A549 (cell line): Measurements from ENCODE around the gene IREB2. TPM values are rescaled to one million over a fixed set of nuclear protein-coding genes. Genes with fewer than 3 reads are reported as not detected.

Experiments used
- ATAC-seq, 2 experiments: fragments of 200-7000 bp in 1 of 2; fragments of >200 bp in 1 of 2; cut with Nextera tagmentation in 1 of 2; cut with Tn5 transposase in 1 of 2; 3 replicates each; pipeline versions ENCODE4 v1.8.0 to v1.9.1; 2018 to 2020; ENCODE audit warnings: mild to moderate bottlenecking in 1 of 2, moderate library complexity in 1 of 2
- CTCF ChIA-PET: fragments of 300-600 bp; sonication (Branson Sonifier 250); formaldehyde crosslinking; extraction: SDS; loops from one replicate; lab custom pipeline; 2021; ENCODE audit warnings: antibody characterized with exemption, inconsistent platforms; lab: Yijun Ruan, JAX
- POLR2A ChIA-PET: fragments of 350-600 bp; formaldehyde crosslinking; extraction: SDS; loops from one replicate; lab custom pipeline; 2021; ENCODE audit warnings: antibody characterized with exemption, inconsistent platforms; lab: Yijun Ruan, JAX
- DNase-seq, 2 experiments: peaks; one replicate each; pipeline versions ENCODE4 v3.0.0 to v3.0.0-alpha.2; 2011 to 2016; ENCODE audit warnings: low read depth in 1 of 2, low spot score in 1 of 2
- FAIRE-seq: peaks from 2 replicates; lab custom pipeline; 2011; peaks lifted over from hg19 to GRCh38; lab: Jason Lieb, UNC
- H3K27ac ChIP-seq, 2 experiments: fragments of >200 bp; sonication (Bioruptor Twin); formaldehyde crosslinking; 3 replicates each; pipeline ENCODE4 v1.5.1; 2016 to 2017
- H3K4me1 ChIP-seq: fragments of >200 bp; sonication (Bioruptor Twin); formaldehyde crosslinking; 3 replicates; pipeline ENCODE4 v1.6.1; 2016
- H3K4me2 ChIP-seq: fragments of >200 bp; sonication (Bioruptor Twin); formaldehyde crosslinking; 3 replicates; pipeline ENCODE4 v1.6.1; 2016
- H3K4me3 ChIP-seq: fragments of >200 bp; sonication (Bioruptor Twin); formaldehyde crosslinking; 3 replicates; pipeline ENCODE4 v1.5.1; 2016
- H3K9me3 ChIP-seq: fragments of >200 bp; sonication (Bioruptor Twin); formaldehyde crosslinking; 3 replicates; pipeline ENCODE4 v1.6.1; 2016
- CBX8 ChIP-seq: fragments of 200-600 bp; sonication (generic); IDR thresholded peaks from 2 replicates; pipeline ENCODE4 v1.6.1; 2016
- CEBPB ChIP-seq, 2 experiments: fragments of >200 bp in 1 of 2; sonication (Bioruptor Twin) in 1 of 2; formaldehyde crosslinking in 1 of 2; IDR thresholded peaks; 2 replicates each; pipeline ENCODE4 v1.6.1; 2012 to 2016
- EHF ChIP-seq: fragments of 250-450 bp; sonication (Bioruptor Pico); IDR thresholded peaks from 2 replicates; pipeline ENCODE4 v1.5.0; 2020; ENCODE audit warnings: mild to moderate bottlenecking
- EP300 ChIP-seq, 2 experiments: fragments of >200 bp; sonication (Bioruptor Twin); formaldehyde crosslinking; IDR thresholded peaks; 2 replicates in 1 of 2; 3 replicates in 1 of 2; pipeline ENCODE4 v1.6.1; 2016 to 2017
- HDAC2 ChIP-seq: fragments of 200-600 bp; sonication (generic); IDR thresholded peaks from 2 replicates; pipeline ENCODE4 v1.6.1; 2016
- HOXB5 ChIP-seq: fragments of 250-450 bp; sonication (Bioruptor Pico); IDR thresholded peaks from 2 replicates; pipeline ENCODE4 v1.5.0; 2020; ENCODE audit warnings: mild to moderate bottlenecking, moderate library complexity
- KDM5A ChIP-seq: fragments of 200-600 bp; sonication (generic); IDR thresholded peaks from 2 replicates; pipeline ENCODE4 v1.6.1; 2016; ENCODE audit warnings: antibody characterized with exemption, mild to moderate bottlenecking
- MAFK ChIP-seq: fragments of 450-650 bp; IDR thresholded peaks from 2 replicates; pipeline ENCODE4 v1.6.1; 2014; ENCODE audit not compliant: partially characterized antibody
- MYC ChIP-seq: IDR thresholded peaks from 2 replicates; pipeline ENCODE4 v1.6.1; 2012; ENCODE audit warnings: mild to moderate bottlenecking, inconsistent platforms, low read length, improper control_type of control experiment, borderline replicate concordance
- PHF8 ChIP-seq: fragments of 200-600 bp; sonication (generic); IDR thresholded peaks from 2 replicates; pipeline ENCODE4 v1.6.1; 2016; ENCODE audit warnings: low read depth, mild to moderate bottlenecking, antibody characterized with exemption, moderate library complexity, borderline replicate concordance
- ZFP36 ChIP-seq: fragments of 450-650 bp; IDR thresholded peaks from 2 replicates; pipeline ENCODE4 v1.6.1; 2014; ENCODE audit warnings: borderline replicate concordance; ENCODE audit not compliant: partially characterized antibody
- WGBS: methylation state at CpG from one replicate; pipeline ENCODE4 v1.1.6; 2017; ENCODE audit errors: missing lambda C conversion rate; 5-methylcytosine and 5-hydroxymethylcytosine counted together
- polyA plus RNA-seq, 4 experiments: library from polyadenylated mRNA; depleted of rRNA in 3 of 4; stranded (reverse); fragments of >200 nt; fragmentation: RNase III in 1 of 4; extraction: RNeasy Plus Mini Kit Qiagen cat#74134 plus additional on column Dnase treatment in 1 of 4; gene quantifications; 2 replicates in 3 of 4; 3 replicates in 1 of 4; pipeline ENCODE4 v1.2.3, GENCODE V29; 2011 to 2017
- TF ChIP-seq, protein P1 (sequence below): fragments of 200-600 bp; sonication (generic); IDR thresholded peaks from 2 replicates; pipeline ENCODE4 v1.6.1; 2016; ENCODE audit warnings: antibody characterized with exemption, mild to moderate bottlenecking, moderate library complexity
- TF ChIP-seq, protein P2 (sequence below): fragments of 250-450 bp; sonication (Bioruptor Pico); IDR thresholded peaks from 2 replicates; pipeline ENCODE4 v1.5.0; 2021; ENCODE audit warnings: mild to moderate bottlenecking, moderate library complexity, borderline replicate concordance
- TF ChIP-seq, protein P3 (sequence below): fragments of >200 bp; sonication (Bioruptor Twin); formaldehyde crosslinking; IDR thresholded peaks from 2 replicates; pipeline ENCODE4 v1.6.1; 2016
- TF ChIP-seq, protein P4 (sequence below): IDR thresholded peaks from 2 replicates; pipeline ENCODE4 v1.6.1; 2012; ENCODE audit warnings: low read depth, borderline replicate concordance
- TF ChIP-seq, protein P5 (sequence below): fragments of 150-350 bp; IDR thresholded peaks from 2 replicates; pipeline ENCODE4 v1.6.1; 2014; ENCODE audit warnings: low read depth, mild to moderate bottlenecking, low read length
- TF ChIP-seq, protein P6 (sequence below): fragments of 250-450 bp; sonication (Bioruptor Pico); IDR thresholded peaks from 2 replicates; pipeline ENCODE4 v1.5.0; 2020; ENCODE audit warnings: low read depth, mild to moderate bottlenecking, moderate library complexity

IREB2 gene
- polyA plus RNA-seq, 2 of the 4 experiments (the other 2 are of a cell fraction): 37.3 to 78.1 TPM

DNA sequence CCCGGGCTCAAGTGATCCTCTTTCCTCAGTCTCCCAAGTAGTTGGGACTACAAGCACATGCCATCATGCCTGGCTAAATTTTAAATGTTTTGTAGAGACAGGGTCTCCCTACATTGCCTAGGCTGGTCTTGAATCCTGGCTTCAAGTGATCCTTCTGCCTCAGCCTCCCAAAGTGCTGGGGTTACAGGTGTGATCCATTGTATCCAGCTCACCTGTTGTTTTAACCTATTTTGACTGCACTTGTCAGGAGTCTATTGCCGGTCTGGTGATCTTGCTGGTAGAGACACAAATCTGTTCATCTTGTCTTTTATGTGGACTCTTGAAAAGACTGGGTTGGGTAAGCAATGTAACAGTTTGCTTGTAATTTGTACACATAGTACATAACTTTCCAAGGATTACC is 7.9 kb downstream of the IREB2 start (continued):
- TF ChIP-seq, protein P1, sequence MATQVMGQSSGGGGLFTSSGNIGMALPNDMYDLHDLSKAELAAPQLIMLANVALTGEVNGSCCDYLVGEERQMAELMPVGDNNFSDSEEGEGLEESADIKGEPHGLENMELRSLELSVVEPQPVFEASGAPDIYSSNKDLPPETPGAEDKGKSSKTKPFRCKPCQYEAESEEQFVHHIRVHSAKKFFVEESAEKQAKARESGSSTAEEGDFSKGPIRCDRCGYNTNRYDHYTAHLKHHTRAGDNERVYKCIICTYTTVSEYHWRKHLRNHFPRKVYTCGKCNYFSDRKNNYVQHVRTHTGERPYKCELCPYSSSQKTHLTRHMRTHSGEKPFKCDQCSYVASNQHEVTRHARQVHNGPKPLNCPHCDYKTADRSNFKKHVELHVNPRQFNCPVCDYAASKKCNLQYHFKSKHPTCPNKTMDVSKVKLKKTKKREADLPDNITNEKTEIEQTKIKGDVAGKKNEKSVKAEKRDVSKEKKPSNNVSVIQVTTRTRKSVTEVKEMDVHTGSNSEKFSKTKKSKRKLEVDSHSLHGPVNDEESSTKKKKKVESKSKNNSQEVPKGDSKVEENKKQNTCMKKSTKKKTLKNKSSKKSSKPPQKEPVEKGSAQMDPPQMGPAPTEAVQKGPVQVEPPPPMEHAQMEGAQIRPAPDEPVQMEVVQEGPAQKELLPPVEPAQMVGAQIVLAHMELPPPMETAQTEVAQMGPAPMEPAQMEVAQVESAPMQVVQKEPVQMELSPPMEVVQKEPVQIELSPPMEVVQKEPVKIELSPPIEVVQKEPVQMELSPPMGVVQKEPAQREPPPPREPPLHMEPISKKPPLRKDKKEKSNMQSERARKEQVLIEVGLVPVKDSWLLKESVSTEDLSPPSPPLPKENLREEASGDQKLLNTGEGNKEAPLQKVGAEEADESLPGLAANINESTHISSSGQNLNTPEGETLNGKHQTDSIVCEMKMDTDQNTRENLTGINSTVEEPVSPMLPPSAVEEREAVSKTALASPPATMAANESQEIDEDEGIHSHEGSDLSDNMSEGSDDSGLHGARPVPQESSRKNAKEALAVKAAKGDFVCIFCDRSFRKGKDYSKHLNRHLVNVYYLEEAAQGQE: no peak
- TF ChIP-seq, protein P2, sequence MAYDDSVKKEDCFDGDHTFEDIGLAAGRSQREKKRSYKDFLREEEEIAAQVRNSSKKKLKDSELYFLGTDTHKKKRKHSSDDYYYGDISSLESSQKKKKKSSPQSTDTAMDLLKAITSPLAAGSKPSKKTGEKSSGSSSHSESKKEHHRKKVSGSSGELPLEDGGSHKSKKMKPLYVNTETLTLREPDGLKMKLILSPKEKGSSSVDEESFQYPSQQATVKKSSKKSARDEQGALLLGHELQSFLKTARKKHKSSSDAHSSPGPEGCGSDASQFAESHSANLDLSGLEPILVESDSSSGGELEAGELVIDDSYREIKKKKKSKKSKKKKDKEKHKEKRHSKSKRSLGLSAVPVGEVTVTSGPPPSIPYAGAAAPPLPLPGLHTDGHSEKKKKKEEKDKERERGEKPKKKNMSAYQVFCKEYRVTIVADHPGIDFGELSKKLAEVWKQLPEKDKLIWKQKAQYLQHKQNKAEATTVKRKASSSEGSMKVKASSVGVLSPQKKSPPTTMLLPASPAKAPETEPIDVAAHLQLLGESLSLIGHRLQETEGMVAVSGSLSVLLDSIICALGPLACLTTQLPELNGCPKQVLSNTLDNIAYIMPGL (CRISPR knock-in tag): no peak
- TF ChIP-seq HDAC2 (no peak), MAFK (no peak), KDM5A (no peak)
- TF ChIP-seq, protein P3, sequence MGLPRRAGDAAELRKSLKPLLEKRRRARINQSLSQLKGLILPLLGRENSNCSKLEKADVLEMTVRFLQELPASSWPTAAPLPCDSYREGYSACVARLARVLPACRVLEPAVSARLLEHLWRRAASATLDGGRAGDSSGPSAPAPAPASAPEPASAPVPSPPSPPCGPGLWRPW: no peak
- TF ChIP-seq, protein P4, sequence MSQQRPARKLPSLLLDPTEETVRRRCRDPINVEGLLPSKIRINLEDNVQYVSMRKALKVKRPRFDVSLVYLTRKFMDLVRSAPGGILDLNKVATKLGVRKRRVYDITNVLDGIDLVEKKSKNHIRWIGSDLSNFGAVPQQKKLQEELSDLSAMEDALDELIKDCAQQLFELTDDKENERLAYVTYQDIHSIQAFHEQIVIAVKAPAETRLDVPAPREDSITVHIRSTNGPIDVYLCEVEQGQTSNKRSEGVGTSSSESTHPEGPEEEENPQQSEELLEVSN: no peak
- TF ChIP-seq, all 56 proteins: peak for 0

DNA sequence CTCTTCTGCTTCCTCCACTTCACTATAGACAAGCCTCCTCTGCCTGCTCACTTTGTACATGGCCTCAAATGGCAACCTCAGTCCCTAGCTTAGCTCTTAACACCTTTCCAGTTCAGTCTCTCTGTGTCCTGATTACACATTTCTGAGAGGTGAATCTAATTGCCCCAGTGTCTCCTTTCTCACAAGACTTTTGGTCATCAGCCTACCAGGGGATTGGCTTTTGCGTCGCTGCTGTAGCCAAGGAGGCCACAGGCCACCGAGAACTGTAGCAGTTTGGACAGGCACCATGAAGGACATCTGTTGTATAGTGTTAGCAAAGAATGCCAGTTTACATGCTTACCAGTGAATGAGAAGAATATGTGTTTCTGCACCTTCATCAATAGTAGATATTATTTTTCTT is 8.5 kb downstream of the IREB2 start:
- H3K4me2 ChIP-seq: no peak overlapping the region
- H3K4me3 ChIP-seq: no peak overlapping the region
- no peak overlapping the region for H3K27ac ChIP-seq
- H3K4me1 ChIP-seq: peaks cover under 1% of the 10 kb centered on the region; the same call in 1 of the 3 replicates
- TF ChIP-seq, protein P2 (CRISPR knock-in tag): no peak
- TF ChIP-seq PHF8 (no peak), ZFP36 (no peak), HOXB5 (CRISPR knock-in tag) (no peak), CEBPB (IDR thresholded peaks at IDR 0.05) (no peak), MYC (no peak), EP300 (IDR thresholded peaks at IDR 0.05) (no peak), EHF (CRISPR knock-in tag) (no peak), CBX8 (no peak)
- TF ChIP-seq, protein P1: no peak
- TF ChIP-seq, protein P5, sequence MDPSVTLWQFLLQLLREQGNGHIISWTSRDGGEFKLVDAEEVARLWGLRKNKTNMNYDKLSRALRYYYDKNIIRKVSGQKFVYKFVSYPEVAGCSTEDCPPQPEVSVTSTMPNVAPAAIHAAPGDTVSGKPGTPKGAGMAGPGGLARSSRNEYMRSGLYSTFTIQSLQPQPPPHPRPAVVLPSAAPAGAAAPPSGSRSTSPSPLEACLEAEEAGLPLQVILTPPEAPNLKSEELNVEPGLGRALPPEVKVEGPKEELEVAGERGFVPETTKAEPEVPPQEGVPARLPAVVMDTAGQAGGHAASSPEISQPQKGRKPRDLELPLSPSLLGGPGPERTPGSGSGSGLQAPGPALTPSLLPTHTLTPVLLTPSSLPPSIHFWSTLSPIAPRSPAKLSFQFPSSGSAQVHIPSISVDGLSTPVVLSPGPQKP: no peak
- TF ChIP-seq, protein P6, sequence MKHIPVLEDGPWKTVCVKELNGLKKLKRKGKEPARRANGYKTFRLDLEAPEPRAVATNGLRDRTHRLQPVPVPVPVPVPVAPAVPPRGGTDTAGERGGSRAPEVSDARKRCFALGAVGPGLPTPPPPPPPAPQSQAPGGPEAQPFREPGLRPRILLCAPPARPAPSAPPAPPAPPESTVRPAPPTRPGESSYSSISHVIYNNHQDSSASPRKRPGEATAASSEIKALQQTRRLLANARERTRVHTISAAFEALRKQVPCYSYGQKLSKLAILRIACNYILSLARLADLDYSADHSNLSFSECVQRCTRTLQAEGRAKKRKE (CRISPR knock-in tag): no peak
- CTCF ChIA-PET: interaction anchor here (0.6 to 2.3 kb wide), 4 partner anchors 9 to 128 kb away, joined by 3 to 7 read pairs (median 4); partner anchors contain the start of gene IREB2
- no peak for ATAC-seq
- H3K9me3 ChIP-seq: no peaks in the 10 kb centered on the region
- no peak for FAIRE-seq
- WGBS: 100% methylated on average over 3 of the region's 3 CpGs
- POLR2A ChIA-PET: interaction anchor here (1.3 kb wide), 1 partner anchor 9 kb away, joined by 4 read pairs; the partner anchor contains the start of gene IREB2
- no peak for DNase-seq
